ENCODE data around the gene HOMER1. TPM values are rescaled to one million over a fixed set of nuclear protein-coding genes. Genes with fewer than 3 reads are reported as not detected.

The HOMER1 gene
- total and polyA plus RNA-seq, 2 of the 13 experiments (the other 11 are each of a cell fraction or from before 2014, with no cell fraction given), result 5.3 to 24.8 TPM

GRCh38 chr5:79535477-79536192 is 21.7 kb upstream of the HOMER1 start (continued):
- TF ChIP-seq ZBTB40 (IDR thresholded peaks at IDR 0.05) (no peak), ZBTB40 (CRISPR knock-in tag; IDR thresholded peaks at IDR 0.05) (no peak; the same call in 1 of the 2 replicates), ZNF143 (CRISPR knock-in tag; IDR thresholded peaks at IDR 0.05) (no peak), MBD4 (IDR thresholded peaks at IDR 0.05; ENCODE audit: borderline replicate concordance, low read length) (no peak; the same call in 1 of the 2 replicates), NCOA2 (CRISPR knock-in tag; IDR thresholded peaks at IDR 0.05) (peak; percentile 87), ZNF569 (CRISPR knock-in tag; IDR thresholded peaks at IDR 0.05; ENCODE audit: borderline replicate concordance) (no peak)
- TF ChIP-seq, protein P1, sequence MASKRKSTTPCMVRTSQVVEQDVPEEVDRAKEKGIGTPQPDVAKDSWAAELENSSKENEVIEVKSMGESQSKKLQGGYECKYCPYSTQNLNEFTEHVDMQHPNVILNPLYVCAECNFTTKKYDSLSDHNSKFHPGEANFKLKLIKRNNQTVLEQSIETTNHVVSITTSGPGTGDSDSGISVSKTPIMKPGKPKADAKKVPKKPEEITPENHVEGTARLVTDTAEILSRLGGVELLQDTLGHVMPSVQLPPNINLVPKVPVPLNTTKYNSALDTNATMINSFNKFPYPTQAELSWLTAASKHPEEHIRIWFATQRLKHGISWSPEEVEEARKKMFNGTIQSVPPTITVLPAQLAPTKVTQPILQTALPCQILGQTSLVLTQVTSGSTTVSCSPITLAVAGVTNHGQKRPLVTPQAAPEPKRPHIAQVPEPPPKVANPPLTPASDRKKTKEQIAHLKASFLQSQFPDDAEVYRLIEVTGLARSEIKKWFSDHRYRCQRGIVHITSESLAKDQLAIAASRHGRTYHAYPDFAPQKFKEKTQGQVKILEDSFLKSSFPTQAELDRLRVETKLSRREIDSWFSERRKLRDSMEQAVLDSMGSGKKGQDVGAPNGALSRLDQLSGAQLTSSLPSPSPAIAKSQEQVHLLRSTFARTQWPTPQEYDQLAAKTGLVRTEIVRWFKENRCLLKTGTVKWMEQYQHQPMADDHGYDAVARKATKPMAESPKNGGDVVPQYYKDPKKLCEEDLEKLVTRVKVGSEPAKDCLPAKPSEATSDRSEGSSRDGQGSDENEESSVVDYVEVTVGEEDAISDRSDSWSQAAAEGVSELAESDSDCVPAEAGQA (IDR thresholded peaks at IDR 0.05; ENCODE audit: low read depth), result no peak
- TF ChIP-seq, protein P1 (CRISPR knock-in tag; IDR thresholded peaks at IDR 0.05; ENCODE audit: borderline replicate concordance), result no peak
- TF ChIP-seq, protein P2, sequence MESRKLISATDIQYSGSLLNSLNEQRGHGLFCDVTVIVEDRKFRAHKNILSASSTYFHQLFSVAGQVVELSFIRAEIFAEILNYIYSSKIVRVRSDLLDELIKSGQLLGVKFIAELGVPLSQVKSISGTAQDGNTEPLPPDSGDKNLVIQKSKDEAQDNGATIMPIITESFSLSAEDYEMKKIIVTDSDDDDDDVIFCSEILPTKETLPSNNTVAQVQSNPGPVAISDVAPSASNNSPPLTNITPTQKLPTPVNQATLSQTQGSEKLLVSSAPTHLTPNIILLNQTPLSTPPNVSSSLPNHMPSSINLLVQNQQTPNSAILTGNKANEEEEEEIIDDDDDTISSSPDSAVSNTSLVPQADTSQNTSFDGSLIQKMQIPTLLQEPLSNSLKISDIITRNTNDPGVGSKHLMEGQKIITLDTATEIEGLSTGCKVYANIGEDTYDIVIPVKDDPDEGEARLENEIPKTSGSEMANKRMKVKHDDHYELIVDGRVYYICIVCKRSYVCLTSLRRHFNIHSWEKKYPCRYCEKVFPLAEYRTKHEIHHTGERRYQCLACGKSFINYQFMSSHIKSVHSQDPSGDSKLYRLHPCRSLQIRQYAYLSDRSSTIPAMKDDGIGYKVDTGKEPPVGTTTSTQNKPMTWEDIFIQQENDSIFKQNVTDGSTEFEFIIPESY (CRISPR knock-in tag; IDR thresholded peaks at IDR 0.05), result no peak
- TF ChIP-seq, protein P3, sequence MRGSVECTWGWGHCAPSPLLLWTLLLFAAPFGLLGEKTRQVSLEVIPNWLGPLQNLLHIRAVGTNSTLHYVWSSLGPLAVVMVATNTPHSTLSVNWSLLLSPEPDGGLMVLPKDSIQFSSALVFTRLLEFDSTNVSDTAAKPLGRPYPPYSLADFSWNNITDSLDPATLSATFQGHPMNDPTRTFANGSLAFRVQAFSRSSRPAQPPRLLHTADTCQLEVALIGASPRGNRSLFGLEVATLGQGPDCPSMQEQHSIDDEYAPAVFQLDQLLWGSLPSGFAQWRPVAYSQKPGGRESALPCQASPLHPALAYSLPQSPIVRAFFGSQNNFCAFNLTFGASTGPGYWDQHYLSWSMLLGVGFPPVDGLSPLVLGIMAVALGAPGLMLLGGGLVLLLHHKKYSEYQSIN (CRISPR knock-in tag; IDR thresholded peaks at IDR 0.05; ENCODE audit: borderline replicate concordance), result no peak
